Fibroblast of skin of left quadriceps (primary cell): ENCODE data around the gene DPP4.

Experiments
- DNase-seq, 2 experiments: peaks; one replicate each; pipeline ENCODE4 v3.0.0-alpha.2; 2013; ENCODE audit warnings: low read depth in 2 of 2

DPP4 gene

DNA sequence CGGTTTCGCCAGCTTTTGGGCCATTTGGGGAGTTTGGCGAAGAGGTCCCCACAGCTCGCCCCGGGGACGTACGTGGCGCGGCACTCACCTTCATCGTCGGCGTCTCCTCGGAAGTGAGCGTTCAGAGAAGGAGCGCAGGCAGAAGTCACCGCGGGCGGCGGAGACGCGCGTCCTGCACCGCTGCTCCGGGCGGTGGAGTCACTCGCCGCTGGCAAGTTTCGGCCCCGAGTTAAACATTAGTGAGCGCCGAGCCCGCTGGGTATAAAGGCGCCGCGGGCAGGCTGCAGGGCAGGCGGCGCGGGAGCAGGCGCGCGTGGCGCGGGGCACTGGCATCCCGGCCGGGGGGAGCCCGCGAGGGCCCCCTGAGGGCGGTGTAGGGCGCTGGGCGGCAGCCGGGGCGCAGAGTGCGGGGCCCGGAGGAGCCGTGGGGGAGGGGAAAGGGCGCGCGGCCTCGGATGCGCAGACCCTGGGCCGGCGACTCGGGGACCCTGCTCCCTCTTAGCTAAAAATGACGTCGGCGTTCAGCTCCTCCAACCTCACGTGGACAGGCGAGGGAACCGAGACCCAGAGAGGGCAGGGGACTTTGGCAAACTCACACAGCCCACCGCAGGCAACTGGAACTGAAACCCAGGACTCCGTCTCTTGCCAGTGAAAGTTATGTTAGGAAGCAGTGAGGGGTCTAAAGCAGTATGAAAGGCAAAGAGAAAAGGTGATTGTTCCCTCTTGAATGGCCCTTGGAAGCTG lies at the start of gene DPP4:
DPP4 (minus strand) TSS at position 328 of the 744 bp plus-strand sequence; CDS start at position 94, 234 bp downstream.
- DNase-seq = no peak

DNA sequence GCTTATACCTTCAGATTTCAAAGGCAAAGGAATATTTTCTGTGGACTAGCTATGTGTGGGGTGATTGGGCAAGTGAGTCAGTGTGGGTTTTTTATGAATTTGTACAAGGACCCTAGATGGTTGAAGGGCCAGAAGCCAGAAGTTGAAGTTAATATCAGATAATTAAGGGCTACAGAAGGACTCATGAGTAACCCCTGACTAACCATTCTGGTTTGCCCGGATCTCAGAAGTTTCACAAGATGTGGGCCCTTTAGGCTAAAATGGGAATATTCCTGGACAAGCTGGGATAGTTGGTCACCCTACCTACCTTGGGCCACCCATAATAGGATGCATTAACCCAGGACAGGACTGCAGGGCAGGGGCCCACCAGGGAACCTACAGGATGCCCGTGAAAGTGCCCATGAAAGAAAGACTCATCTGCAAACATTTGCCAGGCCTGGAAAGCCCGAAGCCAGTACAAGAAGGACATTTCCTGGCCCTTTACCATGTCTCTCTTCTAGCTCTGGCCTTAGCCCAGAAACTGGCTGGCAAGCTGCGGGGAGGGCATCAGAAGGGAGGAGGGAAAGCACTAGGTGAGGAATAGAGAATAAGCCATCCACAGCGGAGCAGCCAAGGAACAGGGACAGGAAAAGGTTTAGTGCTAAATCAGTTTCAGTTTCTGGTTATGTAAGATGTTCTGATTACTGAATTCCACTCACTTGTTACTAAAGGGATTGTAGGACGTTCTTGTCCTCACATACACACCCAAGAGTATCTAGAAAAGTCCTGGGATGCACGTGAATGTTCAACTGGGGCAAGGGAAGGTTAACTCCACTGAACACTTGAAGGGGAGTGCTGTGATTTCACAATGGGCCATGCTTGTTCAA lies 44.4 kb upstream of the DPP4 start:
- DNase-seq = peak in 1 of 2 experiments; percentile 47

DNA sequence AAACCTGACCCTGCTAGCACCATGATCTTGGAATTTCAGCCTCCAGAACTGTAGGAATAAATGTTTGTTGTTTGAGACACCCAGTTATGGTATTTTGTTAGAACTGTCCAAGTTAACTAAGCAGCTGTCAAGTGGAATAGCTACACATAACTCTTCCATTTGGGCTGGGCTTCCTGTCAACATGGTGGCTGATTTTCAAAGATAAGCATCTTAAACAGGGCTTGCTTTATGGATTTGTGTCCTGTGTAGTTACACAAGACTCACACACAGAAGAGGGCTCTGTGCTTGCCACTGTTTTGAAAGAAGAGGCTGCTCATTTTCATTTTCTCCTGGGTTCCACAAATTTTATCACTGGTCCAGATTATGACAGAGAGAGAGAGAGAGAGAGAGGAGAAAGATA lies 42.3 kb upstream of the DPP4 start:
- no peak for DNase-seq

DNA sequence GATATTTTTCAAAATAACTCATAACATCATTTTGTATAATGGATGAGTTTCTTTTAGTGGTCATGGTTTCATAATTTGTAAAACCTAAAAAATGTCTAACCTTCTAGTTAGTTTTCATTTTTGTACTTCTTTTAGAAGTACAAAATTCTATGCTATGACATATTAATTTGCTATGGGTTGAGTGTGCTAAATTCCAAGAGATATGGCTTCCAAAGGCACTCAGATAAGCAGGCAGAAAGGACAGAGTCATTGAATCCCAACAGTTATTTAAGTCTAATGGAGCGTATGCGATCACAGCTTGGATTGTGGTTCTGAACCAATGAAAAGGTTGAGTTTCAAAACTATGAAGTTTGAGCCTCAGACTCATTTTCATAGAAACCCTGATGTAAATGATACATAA lies 41.1 kb upstream of the DPP4 start:
- no peak for DNase-seq

DNA sequence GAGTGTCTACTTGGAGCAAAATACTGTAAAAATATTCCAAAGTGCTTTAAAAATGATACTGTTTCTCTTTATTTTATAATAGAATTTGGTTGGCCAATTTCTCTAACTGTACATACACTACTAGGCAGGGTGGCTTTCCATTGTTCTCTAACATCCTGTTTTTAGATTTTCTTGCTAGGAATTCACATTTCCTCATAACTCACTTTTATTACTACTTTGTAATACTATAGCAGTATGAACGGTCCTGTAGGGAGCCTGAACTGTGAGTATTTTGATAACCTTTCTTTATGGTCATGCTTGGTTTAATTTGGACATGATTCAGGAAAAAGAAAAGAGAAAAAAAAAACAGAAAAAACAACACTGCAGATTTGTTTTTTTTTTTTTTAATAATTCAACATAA lies 40.3 kb upstream of the DPP4 start:
- no peak for DNase-seq

DNA sequence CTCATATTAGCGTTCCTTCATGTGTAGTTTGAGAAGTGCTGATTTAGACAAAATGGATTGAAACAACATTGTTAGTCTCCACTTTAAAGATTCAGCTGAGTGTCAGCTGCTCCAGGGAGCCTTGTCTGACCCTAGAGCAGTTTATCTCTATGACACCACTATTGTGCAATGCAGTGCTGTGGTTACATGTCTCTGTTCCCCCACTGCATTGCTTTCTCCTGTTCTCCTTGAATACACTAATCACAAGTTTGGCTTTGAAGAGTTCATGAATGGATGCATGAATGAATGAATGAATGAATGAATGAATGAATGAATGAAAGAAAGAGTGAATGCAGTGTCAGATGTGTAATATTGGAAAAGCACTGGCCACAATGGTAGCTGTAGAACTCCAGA lies 39.8 kb upstream of the DPP4 start:
- peak; percentile 41 to 54 for DNase-seq

DNA sequence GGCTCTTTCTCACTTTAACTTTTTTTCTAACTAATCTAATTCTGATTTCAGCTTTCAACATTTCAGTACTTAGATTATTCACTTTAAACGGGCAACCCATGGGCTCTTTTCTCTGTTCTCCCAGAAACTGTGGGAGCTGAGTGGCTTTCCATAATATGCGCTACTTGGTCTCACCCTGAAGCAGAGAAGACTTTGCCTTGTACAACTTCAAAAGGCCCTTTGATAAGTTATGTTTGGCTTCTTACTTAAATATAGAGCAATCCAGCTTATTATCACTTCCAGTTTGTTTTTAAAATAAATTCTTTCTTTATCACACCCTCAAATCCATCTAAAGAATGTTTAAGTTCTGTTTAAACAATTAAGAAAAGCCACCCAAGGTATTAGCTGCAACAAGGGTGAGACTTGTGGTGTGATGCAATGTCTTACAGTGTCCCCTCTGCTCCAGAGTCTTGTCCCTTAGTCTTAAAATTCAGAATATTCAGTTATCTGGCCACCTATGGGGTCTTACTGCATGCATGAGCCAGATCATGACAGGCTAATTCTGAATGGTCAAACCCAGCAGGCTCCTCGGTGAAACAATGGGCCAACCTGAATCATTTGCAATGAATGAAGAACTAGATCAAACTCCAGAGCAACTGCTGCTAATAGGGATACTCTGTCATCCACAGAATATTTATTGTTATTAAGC lies 39.2 kb upstream of the DPP4 start:
- DNase-seq = no peak

DNA sequence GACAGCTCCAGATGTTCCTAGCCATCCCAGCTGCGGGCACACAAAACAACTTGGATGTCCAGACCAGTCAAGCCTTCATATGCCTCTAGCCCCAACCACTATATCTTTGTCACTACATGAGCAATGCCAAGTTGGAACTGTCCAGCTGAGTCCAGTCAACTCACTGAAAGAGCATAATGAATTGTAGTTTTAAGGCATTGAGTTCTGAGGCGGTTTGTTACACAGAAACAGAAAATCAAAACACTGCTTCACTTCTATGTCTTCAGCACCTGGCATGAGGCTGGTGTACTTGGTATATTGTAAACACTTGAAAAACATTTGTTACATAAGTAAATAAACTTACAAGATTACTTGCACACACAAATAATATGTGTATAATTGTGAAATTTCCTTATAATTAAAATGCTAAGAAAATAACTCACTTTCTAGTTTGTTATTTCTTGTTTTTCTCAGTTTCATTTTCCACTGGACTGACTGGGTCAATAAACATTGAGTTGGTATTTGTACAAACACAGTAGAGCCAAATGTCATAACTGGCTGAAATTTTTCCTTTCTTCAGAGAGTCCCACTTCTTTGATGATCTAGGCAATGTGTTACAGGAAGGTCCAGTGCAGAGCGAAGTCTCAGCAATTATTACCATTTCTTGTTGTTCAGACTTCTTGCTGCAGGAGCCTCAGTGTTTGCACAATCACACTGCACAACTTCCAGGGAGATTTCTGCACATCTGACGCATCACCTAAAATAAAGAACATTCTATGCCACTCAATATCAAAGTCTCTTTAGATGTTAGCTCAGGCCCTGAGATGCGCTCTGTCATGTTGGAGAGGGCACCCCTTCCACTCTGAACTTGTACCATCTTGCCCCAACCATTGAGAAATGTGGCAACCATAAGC lies 38.2 kb upstream of the DPP4 start:
- no peak for DNase-seq

DNA sequence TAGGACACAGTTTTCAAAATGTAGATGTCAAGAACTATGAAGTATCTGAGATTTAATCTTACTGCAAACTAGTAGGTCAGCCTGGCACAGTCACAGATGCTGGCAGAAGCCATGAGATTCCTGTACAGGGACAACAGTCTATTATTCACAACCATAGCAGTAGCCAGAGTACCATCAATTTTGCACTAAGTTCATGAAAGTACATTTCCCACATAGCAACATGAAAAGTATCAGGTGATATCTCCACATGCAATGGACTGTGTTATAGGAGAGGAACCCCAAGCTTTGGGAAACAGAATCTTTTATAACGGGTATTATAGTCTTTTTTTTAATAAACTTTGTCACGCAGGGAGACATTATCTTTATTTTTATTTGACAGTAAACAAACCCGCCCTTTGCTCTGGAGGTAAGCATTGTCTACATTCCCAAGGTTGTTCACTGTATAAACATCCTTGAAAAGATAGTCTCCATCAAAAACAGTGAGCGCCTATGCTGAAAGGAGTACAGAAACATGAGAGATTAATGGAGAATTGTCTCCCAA lies 33.4 kb upstream of the DPP4 start:
- DNase-seq = no peak

DNA sequence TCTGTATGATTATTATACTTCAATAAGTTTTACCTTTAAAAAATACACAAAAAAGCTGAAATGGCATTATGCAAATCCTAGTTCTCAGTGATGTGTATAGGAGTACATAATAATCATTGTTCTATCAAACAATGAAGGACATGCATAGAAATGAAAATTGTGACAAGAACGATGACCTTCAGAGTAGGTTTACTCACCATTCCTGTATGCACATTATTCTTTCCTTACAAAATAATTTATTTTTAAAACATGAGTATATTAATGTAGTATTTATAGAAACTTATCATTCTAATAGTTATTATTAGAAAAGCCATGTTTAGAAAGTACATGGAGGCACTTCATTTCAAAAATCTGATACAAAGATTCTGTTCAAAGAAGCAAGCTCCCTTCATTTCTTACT lies 32.7 kb upstream of the DPP4 start:
- DNase-seq = no peak

DNA sequence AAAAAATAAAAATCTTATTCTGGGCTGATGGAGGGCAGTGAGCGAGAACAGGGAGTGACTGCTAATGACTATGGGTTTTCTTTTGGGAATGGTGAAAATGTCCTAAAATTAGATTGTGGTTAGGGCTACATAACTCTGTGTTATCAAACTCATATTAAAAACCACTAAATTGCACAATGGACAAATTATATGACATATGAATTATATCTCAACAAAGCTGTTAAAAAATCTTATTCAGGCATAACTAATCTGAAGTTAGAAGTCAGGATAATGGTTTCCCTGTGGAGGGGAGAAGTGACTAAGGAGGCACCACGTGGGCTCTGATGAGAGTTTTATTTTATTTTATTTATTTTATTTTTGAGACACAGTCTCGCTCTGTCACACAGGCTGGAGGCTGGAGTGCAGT lies 32.1 kb upstream of the DPP4 start:
- peak in 1 of 2 experiments; percentile 42 for DNase-seq

DNA sequence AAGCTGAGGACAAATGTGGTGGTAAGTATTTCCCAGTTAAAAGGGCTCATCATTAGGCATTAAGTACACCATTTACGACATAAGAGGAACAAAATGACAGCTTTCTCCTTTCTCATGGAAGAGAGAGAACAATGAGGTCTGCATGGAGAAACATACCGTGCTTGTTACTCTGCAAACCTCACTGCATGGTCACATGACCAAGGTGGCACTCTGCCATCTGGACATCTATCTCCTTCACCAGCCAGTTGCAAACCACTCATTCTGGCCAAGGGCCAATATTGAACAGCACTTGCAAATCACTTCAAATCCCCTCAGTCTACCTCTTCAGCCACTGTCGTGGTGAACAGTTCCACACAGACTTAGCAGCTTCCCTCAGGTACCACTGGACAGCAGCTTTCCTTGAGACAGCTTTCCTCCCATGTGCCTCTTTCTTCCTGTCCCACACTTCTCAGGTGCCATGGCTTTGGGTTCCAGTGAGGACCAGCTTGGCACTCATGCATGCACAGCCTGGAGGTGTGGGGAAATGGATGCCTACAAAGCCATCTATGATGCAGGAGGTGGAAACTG lies 29.5 kb upstream of the DPP4 start:
- DNase-seq = no peak

DNA sequence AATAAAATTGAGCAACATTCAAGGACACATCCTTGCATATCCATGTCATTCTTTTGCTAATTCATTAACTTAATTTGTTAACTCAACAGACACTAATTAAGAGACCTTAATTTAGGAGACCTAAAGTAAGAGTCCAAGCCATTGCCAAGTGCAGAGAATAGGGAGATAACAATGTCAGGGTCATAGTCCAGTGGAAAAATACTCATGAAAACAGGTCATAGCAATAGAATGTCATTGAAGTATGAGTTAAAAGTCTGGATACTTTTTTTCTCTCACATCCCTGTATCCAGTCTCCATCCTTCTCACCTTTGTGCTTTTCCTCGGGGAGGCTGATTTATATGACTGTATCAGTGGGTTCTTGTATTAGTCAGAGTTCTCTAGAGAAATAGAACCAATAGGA lies 26.6 kb upstream of the DPP4 start:
- DNase-seq = no peak

DNA sequence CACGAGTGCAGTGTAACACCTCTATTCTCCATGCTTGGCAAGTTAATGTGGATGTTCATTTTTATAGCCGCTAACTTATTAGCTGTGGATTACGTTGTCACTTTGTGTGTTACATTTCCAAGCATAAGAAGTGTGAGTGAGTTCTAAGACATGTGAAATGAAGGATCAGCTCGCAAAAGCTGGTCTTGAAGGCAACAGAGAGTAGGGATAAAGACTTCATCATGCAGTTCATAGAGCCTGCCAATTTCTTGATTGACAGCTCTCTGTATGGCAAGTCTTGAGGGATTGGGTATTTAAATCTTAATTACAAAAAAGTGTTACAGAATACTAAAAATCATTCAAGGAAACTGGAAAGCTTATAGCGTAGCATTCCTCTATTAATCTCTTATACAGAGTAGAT lies 25.8 kb upstream of the DPP4 start:
- DNase-seq = no peak

DNA sequence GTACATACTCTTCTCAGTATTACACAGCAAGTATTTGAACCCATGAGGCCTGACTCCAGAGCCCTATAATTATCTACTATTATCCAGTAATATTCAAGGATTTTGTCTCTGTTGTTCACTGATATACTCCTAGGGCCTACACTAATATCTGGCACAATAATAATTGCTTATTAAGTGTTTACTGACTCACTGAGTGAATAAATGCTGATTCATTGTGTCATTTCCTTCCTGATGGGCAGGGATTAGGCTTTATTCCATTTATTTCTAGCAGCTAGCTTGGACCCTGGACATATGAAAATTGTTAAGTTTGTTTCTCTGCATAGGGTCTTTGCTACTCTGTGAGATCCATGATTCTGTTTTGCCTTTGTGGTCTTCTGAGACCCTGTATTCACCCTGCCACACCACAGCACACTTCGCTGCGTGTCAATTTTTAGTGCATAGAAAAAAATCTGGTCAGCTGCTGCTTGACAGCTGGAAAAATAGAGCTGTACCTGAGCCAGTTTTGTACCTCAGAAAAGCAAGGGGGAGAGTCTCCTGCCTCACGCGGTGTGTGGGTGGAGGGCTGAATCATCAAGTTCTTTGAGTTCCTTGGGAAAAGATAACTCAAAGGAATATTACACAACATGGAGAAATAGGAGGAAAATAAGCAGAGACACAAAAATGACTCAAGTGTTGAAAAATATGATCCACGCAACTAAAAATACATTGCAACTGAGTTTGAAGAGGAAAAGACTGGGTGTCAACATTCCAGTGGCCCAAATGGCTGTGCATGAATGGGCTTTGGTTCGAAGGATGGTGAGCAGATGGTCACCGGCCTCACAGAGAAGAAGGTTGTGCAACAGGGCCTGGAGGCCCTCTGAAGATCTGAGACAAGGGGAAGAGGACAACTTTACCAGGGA lies 18.9 kb upstream of the DPP4 start:
- peak; percentile 72 to 75 for DNase-seq

DNA sequence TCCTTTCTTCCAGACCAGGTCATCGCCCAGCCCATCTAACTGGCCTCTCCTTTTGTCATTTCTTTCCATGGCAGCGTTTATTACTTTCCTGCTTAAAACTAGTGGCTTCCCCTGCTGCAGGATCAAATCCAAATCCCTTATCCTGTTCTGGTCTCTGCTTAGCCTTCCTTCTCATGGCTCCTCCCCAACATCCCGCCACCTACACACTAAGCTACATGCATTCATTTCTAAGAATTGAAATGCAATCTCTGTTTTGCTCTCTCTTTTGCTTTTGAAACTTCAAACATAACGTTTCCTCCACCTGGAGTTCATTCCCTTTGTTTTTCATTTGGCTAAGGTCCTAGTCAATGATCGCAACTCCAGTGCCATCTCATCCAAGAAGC lies 18.0 kb upstream of the DPP4 start:
- DNase-seq = no peak

DNA sequence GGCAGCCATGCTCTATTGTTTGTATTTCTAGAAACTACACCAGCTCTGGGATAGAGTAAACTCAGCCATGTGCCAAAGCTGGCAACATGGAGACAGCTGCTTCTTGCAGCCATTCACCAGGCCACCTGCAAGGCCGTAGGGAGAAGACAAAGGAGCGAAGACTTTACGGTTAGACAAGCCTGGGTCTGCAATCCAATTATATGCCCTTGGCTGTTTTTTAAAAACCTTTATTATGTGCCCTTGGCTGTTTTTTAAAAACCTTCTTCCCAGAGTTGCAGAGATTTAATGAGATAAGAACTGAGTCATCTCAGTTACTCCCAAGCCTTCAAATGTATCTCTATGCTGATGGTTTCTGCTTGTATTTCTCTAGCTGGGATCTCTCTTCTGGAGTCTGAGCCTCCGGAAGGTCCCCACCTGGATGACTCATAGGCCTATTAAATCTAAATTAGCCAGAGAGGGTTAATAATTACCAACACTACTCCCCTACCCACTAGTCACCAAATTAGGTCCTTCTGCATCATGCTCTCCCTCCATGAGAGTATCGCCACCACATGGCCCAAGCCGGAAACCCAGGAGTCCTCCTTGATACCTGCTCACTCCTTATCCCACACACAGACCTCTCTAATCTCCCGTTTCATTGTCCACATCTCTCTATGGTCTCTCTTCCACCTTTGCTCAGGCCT lies 17.5 kb upstream of the DPP4 start:
- DNase-seq = no peak

DNA sequence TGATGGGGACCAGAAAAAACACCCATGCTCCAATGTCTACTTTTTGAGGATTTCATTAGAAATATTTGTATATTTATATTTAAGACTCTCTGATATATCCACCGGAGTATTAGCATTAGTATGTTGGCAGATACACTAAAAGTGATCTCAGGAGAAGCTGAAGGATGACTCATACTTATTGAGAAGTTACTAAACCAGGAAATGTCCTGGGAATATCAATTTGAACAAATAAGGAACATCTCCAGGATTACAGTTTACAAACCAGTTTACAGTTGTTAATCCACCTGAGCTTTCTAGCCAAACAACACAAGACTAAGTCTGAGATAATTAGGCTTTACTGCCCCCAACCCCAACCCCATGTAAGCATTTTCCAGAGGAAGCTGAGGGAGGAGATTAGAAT lies 16.1 kb upstream of the DPP4 start:
- DNase-seq = no peak

DNA sequence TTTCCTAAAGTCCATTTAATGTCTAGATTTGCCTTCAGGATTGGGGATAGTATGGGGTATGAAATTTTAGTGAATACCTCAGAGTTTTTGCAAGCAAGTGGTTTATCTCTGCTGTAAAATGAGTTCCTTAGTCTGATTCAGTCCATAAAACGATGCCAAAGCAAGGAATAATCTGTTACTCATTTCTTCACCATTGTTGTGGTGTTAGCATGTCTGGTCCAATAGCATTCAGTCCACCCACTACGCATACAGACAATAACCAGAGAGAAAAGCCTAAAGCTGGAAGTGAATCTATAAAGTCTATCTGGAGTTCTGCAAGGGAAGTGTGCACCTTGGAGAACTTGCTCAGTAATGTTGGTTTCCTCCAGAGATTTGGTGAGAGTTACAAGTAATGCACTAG lies 12.9 kb upstream of the DPP4 start:
- no peak for DNase-seq
